T follicular helper cell (primary cell): ENCODE results near the gene UROC1.

Experiments
- DNase-seq: peaks from one replicate; pipeline ENCODE4 v3.0.0-alpha.2; 2020; ENCODE audit warnings: low read depth

The UROC1 gene

GRCh38 chr3:126516152-126516935, 1.2 kb downstream of the UROC1 start:
- DNase-seq, result no peak

GRCh38 chr3:126515066-126515706, 2.4 kb downstream of the UROC1 start:
- DNase-seq, result no peak

- no peak for DNase-seq
Measured at GRCh38 chr3:126514161-126514560, 3.4 kb downstream of the UROC1 start.

GRCh38 chr3:126512916-126513650, 4.5 kb downstream of the UROC1 start:
- DNase-seq, result no peak

- DNase-seq, result no peak
Measured at GRCh38 chr3:126512026-126512425, 5.5 kb downstream of the UROC1 start.

GRCh38 chr3:126511291-126511690, 6.3 kb downstream of the UROC1 start:
- no peak for DNase-seq

- DNase-seq, result no peak
Measured at GRCh38 chr3:126510308-126510910, 7.2 kb downstream of the UROC1 start.

- no peak for DNase-seq
Measured at GRCh38 chr3:126509597-126510307, 7.8 kb downstream of the UROC1 start.

GRCh38 chr3:126508564-126508964, 9.0 kb downstream of the UROC1 start:
- no peak for DNase-seq

- DNase-seq, result no peak
Measured at GRCh38 chr3:126507886-126508285, 9.7 kb downstream of the UROC1 start.

GRCh38 chr3:126503701-126504100, 13.9 kb downstream of the UROC1 start:
- DNase-seq, result no peak

- DNase-seq, result no peak
Measured at GRCh38 chr3:126502656-126503055, 14.9 kb downstream of the UROC1 start.

GRCh38 chr3:126501736-126502135, 15.8 kb downstream of the UROC1 start:
- DNase-seq, result no peak

GRCh38 chr3:126501054-126501453, 16.5 kb downstream of the UROC1 start:
- no peak for DNase-seq

GRCh38 chr3:126500016-126500415, 17.6 kb downstream of the UROC1 start:
- DNase-seq, result no peak

GRCh38 chr3:126499401-126499800, 18.2 kb downstream of the UROC1 start:
- no peak for DNase-seq

- no peak for DNase-seq
Measured at GRCh38 chr3:126498929-126499328, 18.6 kb downstream of the UROC1 start.

GRCh38 chr3:126498461-126498860, 19.1 kb downstream of the UROC1 start:
- no peak for DNase-seq

GRCh38 chr3:126497956-126498355, 19.6 kb downstream of the UROC1 start:
- no peak for DNase-seq

- DNase-seq, result no peak
Measured at GRCh38 chr3:126496894-126497850, 20.4 kb downstream of the UROC1 start.

- DNase-seq, result no peak
Measured at GRCh38 chr3:126495786-126496185, 21.8 kb downstream of the UROC1 start.
